Loucy (cell line): ENCODE results near the gene GADL1.

Source experiments
- H2AFZ ChIP-seq: fragments of 200-600 bp; sonication (generic); 2 replicates; pipeline ENCODE4 v1.6.0; 2016; ENCODE audit warnings: antibody characterized with exemption, mild to moderate bottlenecking, low read length, moderate library complexity
- H3F3A ChIP-seq: fragments of 200-600 bp; 2 replicates; pipeline ENCODE4 v1.6.0; 2016; ENCODE audit warnings: antibody characterized with exemption, low read depth, mild to moderate bottlenecking
- H3K27me3 ChIP-seq: fragments of 200-600 bp; sonication (generic); 2 replicates; pipeline ENCODE4 v1.6.1; 2014; ENCODE audit warnings: low read length, mild to moderate bottlenecking; ENCODE audit not compliant: insufficient read depth, poor library complexity, severe bottlenecking
- H3K36me3 ChIP-seq: fragments of 200-600 bp; sonication (generic); 2 replicates; pipeline ENCODE4 v1.6.1; 2016; ENCODE audit warnings: low read length; ENCODE audit not compliant: insufficient read depth
- H3K4me1 ChIP-seq: fragments of 200-600 bp; sonication (generic); 2 replicates; pipeline ENCODE4 v1.5.1; 2014; ENCODE audit warnings: low read length, mild to moderate bottlenecking; ENCODE audit not compliant: insufficient read depth, poor library complexity, severe bottlenecking
- H3K4me2 ChIP-seq: fragments of 200-600 bp; sonication (generic); 2 replicates; pipeline ENCODE4 v1.6.0; 2014; ENCODE audit warnings: antibody characterized with exemption, low read length, low read depth, mild to moderate bottlenecking; ENCODE audit not compliant: poor library complexity, severe bottlenecking
- H3K4me3 ChIP-seq: fragments of 200-600 bp; sonication (generic); 2 replicates; pipeline ENCODE4 v1.5.1; 2014; ENCODE audit warnings: low read length, mild to moderate bottlenecking, mixed read lengths; ENCODE audit not compliant: poor library complexity, severe bottlenecking
- H3K79me2 ChIP-seq: fragments of 200-600 bp; sonication (generic); 2 replicates; pipeline ENCODE4 v1.6.1; 2014; ENCODE audit warnings: low read length; ENCODE audit not compliant: insufficient read depth
- H3K9ac ChIP-seq: fragments of 200-600 bp; sonication (generic); 2 replicates; pipeline ENCODE4 v1.6.0; 2014; ENCODE audit warnings: mild to moderate bottlenecking, low read depth, low read length, moderate library complexity; ENCODE audit not compliant: poor library complexity, severe bottlenecking
- H3K9me2 ChIP-seq: fragments of 200-600 bp; sonication (generic); replicated peaks from 2 replicates; pipeline ENCODE4 v1.6.1; 2016; ENCODE audit warnings: low read depth, low read length, mixed read lengths
- H3K9me3 ChIP-seq: fragments of 200-600 bp; sonication (generic); 2 replicates; pipeline ENCODE4 v1.6.1; 2014; ENCODE audit warnings: mild to moderate bottlenecking, antibody characterized with exemption, low read length, low read depth; ENCODE audit not compliant: insufficient read depth
- H4K20me1 ChIP-seq: fragments of 200-600 bp; sonication (generic); 2 replicates; pipeline ENCODE4 v1.6.0; 2014; ENCODE audit warnings: antibody characterized with exemption, low read length, mild to moderate bottlenecking; ENCODE audit not compliant: insufficient read depth, poor library complexity, severe bottlenecking
- CTCF ChIP-seq: fragments of 200-600 bp; sonication (generic); conservative IDR thresholded peaks from 2 replicates; pipeline ENCODE4 v1.5.1; 2014; ENCODE audit warnings: mild to moderate bottlenecking, antibody characterized with exemption, low read length
- EZH2phosphoT487 ChIP-seq: fragments of 200-600 bp; IDR thresholded peaks from 2 replicates; pipeline ENCODE4 v1.6.1; 2018; ENCODE audit warnings: antibody characterized with exemption, mild to moderate bottlenecking, moderate library complexity, borderline replicate concordance

The GADL1 gene

DNA sequence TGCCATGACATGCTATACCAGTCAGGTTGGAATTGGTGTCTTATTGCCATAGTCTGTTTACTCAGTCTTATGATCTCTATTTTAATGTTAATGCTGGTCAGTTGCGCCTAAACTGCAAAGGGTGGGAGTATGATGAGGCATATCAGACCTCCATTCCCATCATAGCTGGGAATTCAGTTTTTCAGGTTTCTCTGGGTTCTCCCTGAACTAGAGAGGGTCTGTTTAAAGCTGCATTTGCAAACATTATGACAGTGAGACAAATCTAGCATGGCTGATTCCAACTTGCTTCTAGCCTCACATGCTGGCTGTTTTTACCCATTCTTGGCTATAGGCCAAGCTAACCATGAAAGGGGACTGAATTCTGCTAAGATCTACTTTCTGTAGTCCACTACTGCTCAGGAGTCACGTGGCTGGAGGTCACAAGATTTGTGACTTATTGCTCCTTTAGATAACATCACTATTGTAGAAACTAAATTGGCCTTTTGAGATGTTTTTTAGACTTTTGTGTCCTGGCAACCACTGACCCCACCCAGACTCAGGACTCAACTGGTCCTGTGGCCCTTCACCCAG lies 191.5 kb downstream of the GADL1 start:
- Histone ChIP-seq H3K36me3 (no peaks in the 10 kb centered on the region), H3K79me2 (no peaks in the 10 kb centered on the region), H3K4me1 (peaks cover 4% of the 10 kb centered on the region), H3K4me2 (no peak overlapping the region), H3K27me3 (no peaks in the 10 kb centered on the region), H3K9me3 (0 out of 2 replicates have a peak, but pooled peaks cover 8% of the 10 kb centered on the region), H3K4me3 (no peak overlapping the region), H3K9me2 (no peaks in the 10 kb centered on the region), H2AFZ (no peak overlapping the region), H4K20me1 (no peaks in the 10 kb centered on the region), H3K9ac (no peak overlapping the region), H3F3A (no peaks in the 10 kb centered on the region)
- TF ChIP-seq CTCF: no peak

GRCh38 chr3:30702038-30702827 lies 192.2 kb downstream of the GADL1 start:
- TF ChIP-seq CTCF (no peak), EZH2phosphoT487 (no peak)
- no peaks in the 10 kb centered on the region for H3F3A ChIP-seq
- no peaks in the 10 kb centered on the region for H3K27me3 ChIP-seq
- H3K36me3 ChIP-seq: no peaks in the 10 kb centered on the region
- H3K4me1 ChIP-seq: no peaks in the 10 kb centered on the region
- no peak overlapping the region for H3K9ac ChIP-seq
- H3K9me3 ChIP-seq: 0 out of 2 replicates have a peak, but pooled peaks cover 8% of the 10 kb centered on the region
- H3K4me2 ChIP-seq: no peak overlapping the region
- no peak overlapping the region for H2AFZ ChIP-seq
- H4K20me1 ChIP-seq: no peaks in the 10 kb centered on the region
- H3K9me2 ChIP-seq: no peaks in the 10 kb centered on the region
- no peaks in the 10 kb centered on the region for H3K79me2 ChIP-seq
- no peak overlapping the region for H3K4me3 ChIP-seq

- Histone ChIP-seq H3K4me2 (no peak overlapping the region), H3K9me2 (no peaks in the 10 kb centered on the region), H3K79me2 (no peaks in the 10 kb centered on the region), H3F3A (no peaks in the 10 kb centered on the region), H3K4me1 (no peaks in the 10 kb centered on the region), H3K27me3 (no peaks in the 10 kb centered on the region), H3K9ac (no peak overlapping the region), H3K36me3 (peaks cover 1% of the 10 kb centered on the region; the same call in 1 of the 2 replicates), H3K4me3 (no peak overlapping the region), H3K9me3 (0 out of 2 replicates have a peak, but pooled peaks cover 8% of the 10 kb centered on the region), H4K20me1 (no peaks in the 10 kb centered on the region), H2AFZ (no peak overlapping the region)
- TF ChIP-seq CTCF: no peak
- TF ChIP-seq EZH2phosphoT487: no peak
Measured at GRCh38 chr3:30700702-30701321, 193.6 kb downstream of the GADL1 start.
